ENCODE results near the gene ADGRG4. TPM values are rescaled to one million over a fixed set of nuclear protein-coding genes. Genes with fewer than 3 reads are reported as not detected.

The ADGRG4 gene
- total RNA-seq, 6 donors from 2014 or later: under 0.01 to 0.17 (median 0.10) TPM; not detected in 1

GRCh38 chrX:136353526-136354093 lies 52.8 kb downstream of the ADGRG4 start:
- ATAC-seq (ENCODE audit: low FRiP score in 2 of 2): no peak
- no peak overlapping the region for H3K4me3 ChIP-seq
- no peaks in the 10 kb centered on the region for H3K4me1 ChIP-seq
- TF ChIP-seq POLR2AphosphoS5 (IDR thresholded peaks at IDR 0.05): no peak
- TF ChIP-seq EP300 (IDR thresholded peaks at IDR 0.05): no peak
- no peak for TF ChIP-seq CTCF (IDR thresholded peaks at IDR 0.05)
- no peak for TF ChIP-seq POLR2A (IDR thresholded peaks at IDR 0.05)
- H3K27ac ChIP-seq: no peak overlapping the region
- H3K36me3 ChIP-seq: no peaks in the 10 kb centered on the region
- H3K27me3 ChIP-seq: no peaks in the 10 kb centered on the region
- no peak for DNase-seq
- WGBS, 2 donors: 72 to 84% methylated on average over 4 of the region's 4 CpGs
- H3K9me3 ChIP-seq: no peaks in the 10 kb centered on the region

GRCh38 chrX:136354201-136354600 lies 53.4 kb downstream of the ADGRG4 start:
- Histone ChIP-seq H3K27me3 (no peaks in the 10 kb centered on the region), H3K4me3 (no peak overlapping the region), H3K36me3 (no peaks in the 10 kb centered on the region), H3K9me3 (no peaks in the 10 kb centered on the region), H3K4me1 (no peaks in the 10 kb centered on the region), H3K27ac (no peak overlapping the region)
- TF ChIP-seq POLR2A (IDR thresholded peaks at IDR 0.05) (no peak), CTCF (IDR thresholded peaks at IDR 0.05) (no peak), EP300 (IDR thresholded peaks at IDR 0.05) (no peak), POLR2AphosphoS5 (IDR thresholded peaks at IDR 0.05) (no peak)
- no peak for DNase-seq
- 67 to 83% methylated on average over 4 of the region's 4 CpGs for WGBS, 2 donors
- ATAC-seq (ENCODE audit: low FRiP score in 2 of 2): no peak

GRCh38 chrX:136369377-136369776 lies 68.6 kb downstream of the ADGRG4 start:
- WGBS, 2 donors: 54 to 70% methylated on average over 5 of the region's 5 CpGs
- H3K36me3 ChIP-seq: no peaks in the 10 kb centered on the region
- H3K9me3 ChIP-seq: no peaks in the 10 kb centered on the region
- ATAC-seq (ENCODE audit: low FRiP score in 2 of 2) (no peak), DNase-seq (no peak)
- H3K27ac ChIP-seq: no peak overlapping the region
- H3K4me1 ChIP-seq: no peaks in the 10 kb centered on the region
- no peak overlapping the region for H3K4me3 ChIP-seq
- H3K27me3 ChIP-seq: no peaks in the 10 kb centered on the region
- TF ChIP-seq CTCF (IDR thresholded peaks at IDR 0.05) (no peak), POLR2AphosphoS5 (IDR thresholded peaks at IDR 0.05) (no peak), POLR2A (IDR thresholded peaks at IDR 0.05) (no peak), EP300 (IDR thresholded peaks at IDR 0.05) (no peak)

- WGBS, 2 donors: 75 to 80% methylated on average over 5 of the region's 5 CpGs
- Histone ChIP-seq H3K9me3 (no peaks in the 10 kb centered on the region), H3K27me3 (no peaks in the 10 kb centered on the region), H3K27ac (no peak overlapping the region), H3K4me1 (no peaks in the 10 kb centered on the region), H3K4me3 (no peak overlapping the region), H3K36me3 (no peaks in the 10 kb centered on the region)
- TF ChIP-seq CTCF (IDR thresholded peaks at IDR 0.05): no peak
- TF ChIP-seq POLR2A (IDR thresholded peaks at IDR 0.05): no peak
- TF ChIP-seq POLR2AphosphoS5 (IDR thresholded peaks at IDR 0.05): no peak
- no peak for TF ChIP-seq EP300 (IDR thresholded peaks at IDR 0.05)
- no peak for ATAC-seq (ENCODE audit: low FRiP score in 2 of 2)
- DNase-seq: no peak
Observed at GRCh38 chrX:136376713-136377112, 76.0 kb downstream of the ADGRG4 start.

All from upper lobe of left lung (tissue), 6 donors.